H1 (cell line): ENCODE data around the gene APOA1. TPM values are rescaled to one million over a fixed set of nuclear protein-coding genes. Genes with fewer than 3 reads are reported as not detected.

ENCODE experiments used
- CTCF ChIA-PET: fragments of 300-600 bp; sonication (Branson Sonifier 250); formaldehyde crosslinking; loops from one replicate; lab custom pipeline; 2021; ENCODE audit not compliant: partially characterized antibody; lab: Charles Lee
- POLR2A ChIA-PET: fragments of 300-600 bp; sonication (Branson Sonifier 250); formaldehyde crosslinking; loops from one replicate; lab custom pipeline; 2021; ENCODE audit warnings: inconsistent platforms; ENCODE audit not compliant: partially characterized antibody; lab: Charles Lee
- DNase-seq, 2 experiments: peaks; one replicate each; pipeline versions ENCODE4 v3.0.0 to v3.0.0-alpha.2; 2010 to 2022; ENCODE audit warnings: low spot score in 2 of 2, low read depth in 1 of 2, mixed read lengths in 1 of 2
- FAIRE-seq: peaks from 2 replicates; lab custom pipeline; 2011; peaks lifted over from hg19 to GRCh38; lab: Jason Lieb, UNC
- H2AFZ ChIP-seq: 2 replicates; pipeline ENCODE4 v1.8.1; 2012; ENCODE audit warnings: low read length, inconsistent platforms
- H2AK5ac ChIP-seq: 2 replicates; pipeline ENCODE4 v1.6.1; 2013; ENCODE audit warnings: low read depth, low read length
- H2BK120ac ChIP-seq: replicated peaks from 2 replicates; pipeline ENCODE3; 2013; ENCODE audit warnings: low read depth, low read length, inconsistent platforms
- H2BK12ac ChIP-seq: 2 replicates; pipeline ENCODE4 v1.6.1; 2013; ENCODE audit warnings: low read depth, low read length
- H2BK15ac ChIP-seq: 2 replicates; pipeline ENCODE4 v1.6.1; 2013; ENCODE audit warnings: low read length
- H2BK20ac ChIP-seq: 2 replicates; pipeline ENCODE4 v1.6.1; 2013; ENCODE audit warnings: low read length
- H2BK5ac ChIP-seq: 2 replicates; pipeline ENCODE4 v1.6.1; 2013; ENCODE audit warnings: low read depth, low read length
- H3K14ac ChIP-seq: 2 replicates; pipeline ENCODE4 v1.6.1; 2013; ENCODE audit warnings: inconsistent platforms; ENCODE audit not compliant: insufficient read length
- H3K18ac ChIP-seq: 2 replicates; pipeline ENCODE4 v1.6.1; 2013; ENCODE audit warnings: low read length; ENCODE audit errors: extremely low read depth
- H3K23ac ChIP-seq: 2 replicates; pipeline ENCODE4 v1.6.1; 2013; ENCODE audit warnings: inconsistent platforms; ENCODE audit not compliant: insufficient read length
- H3K23me2 ChIP-seq: 2 replicates; pipeline ENCODE4 v1.6.1; 2013; ENCODE audit warnings: low read depth, low read length
- H3K27ac ChIP-seq: 2 replicates; pipeline ENCODE4 v1.6.1; 2011; ENCODE audit warnings: low read depth, low read length, inconsistent platforms
- H3K27me3 ChIP-seq, 4 experiments: replicated peaks in 1 of 4; 1 replicate in 1 of 4; 2 replicates in 3 of 4; pipeline versions ENCODE4 v1.6.1 to v1.8.1; 2011 to 2013; ENCODE audit warnings: low read length in 3 of 4, mild to moderate bottlenecking in 3 of 4, inconsistent platforms in 2 of 4, mixed read lengths in 2 of 4, moderate library complexity in 1 of 4; ENCODE audit not compliant: control insufficient read depth in 3 of 4, insufficient read depth in 3 of 4; ENCODE audit errors: extremely low read depth in 1 of 4
- H3K36me3 ChIP-seq, 4 experiments: 2 replicates each; pipeline versions ENCODE4 v1.6.1 to v1.8.1; 2011 to 2013; ENCODE audit warnings: mild to moderate bottlenecking in 4 of 4, low read length in 3 of 4, moderate library complexity in 2 of 4, control low read depth in 1 of 4, inconsistent platforms in 1 of 4; ENCODE audit not compliant: insufficient read depth in 4 of 4, control insufficient read depth in 2 of 4
- H3K4ac ChIP-seq: replicated peaks from 2 replicates; pipeline ENCODE3; 2013; ENCODE audit warnings: low read length, low read depth, mixed read lengths, inconsistent platforms; ENCODE audit not compliant: insufficient read length
- H3K4me1 ChIP-seq, 4 experiments: replicated peaks in 1 of 4; 1 replicate in 1 of 4; 2 replicates in 3 of 4; pipeline versions ENCODE4 v1.6.1 to v1.8.1; 2011 to 2013; ENCODE audit warnings: low read length in 3 of 4, inconsistent platforms in 2 of 4, mixed read lengths in 1 of 4; ENCODE audit not compliant: insufficient read depth in 4 of 4, control insufficient read depth in 3 of 4
- H3K4me2 ChIP-seq, 2 experiments: 2 replicates each; pipeline versions ENCODE4 v1.6.1 to v1.8.1; 2011 to 2013; ENCODE audit warnings: low read depth in 2 of 2, low read length in 2 of 2, control low read depth in 1 of 2, inconsistent platforms in 1 of 2, mild to moderate bottlenecking in 1 of 2; ENCODE audit not compliant: insufficient read depth in 1 of 2
- H3K4me3 ChIP-seq, 4 experiments: fragments of 200-600, 300-600 bp in 1 of 4; sonication (generic), shearing (Covaris generic), sonication (Bioruptor Twin) in 1 of 4; 2 replicates each; pipeline versions ENCODE4 v1.5.1 to v1.8.1; 2011 to 2016; ENCODE audit warnings: low read length in 4 of 4, low read depth in 3 of 4, control low read depth in 2 of 4, inconsistent platforms in 2 of 4, mild to moderate bottlenecking in 2 of 4, mixed read lengths in 1 of 4, moderate library complexity in 1 of 4; ENCODE audit not compliant: insufficient read depth in 2 of 4; ENCODE audit errors: extremely low read depth in 1 of 4
- H3K56ac ChIP-seq: replicated peaks from 2 replicates; pipeline ENCODE3; 2013; ENCODE audit warnings: low read depth, mild to moderate bottlenecking, mixed read lengths, low read length, inconsistent platforms; ENCODE audit not compliant: insufficient read length
- H3K79me1 ChIP-seq: 2 replicates; pipeline ENCODE4 v1.6.1; 2013; ENCODE audit warnings: low read depth, low read length, control low read depth
- H3K79me2 ChIP-seq, 2 experiments: 2 replicates each; pipeline versions ENCODE4 v1.6.1 to v1.8.1; 2012 to 2013; ENCODE audit warnings: low read length in 2 of 2, mild to moderate bottlenecking in 2 of 2, inconsistent platforms in 1 of 2; ENCODE audit not compliant: insufficient read depth in 2 of 2, control insufficient read depth in 1 of 2
- H3K9ac ChIP-seq, 4 experiments: replicated peaks in 1 of 4; 1 replicate in 1 of 4; 2 replicates in 3 of 4; pipeline versions ENCODE4 v1.6.1 to v1.8.1; 2011 to 2013; ENCODE audit warnings: low read depth in 3 of 4, low read length in 3 of 4, control low read depth in 2 of 4, mild to moderate bottlenecking in 2 of 4, moderate library complexity in 2 of 4, inconsistent platforms in 1 of 4; ENCODE audit errors: extremely low read depth in 1 of 4
- H3K9me3 ChIP-seq, 2 experiments: 2 replicates each; pipeline versions ENCODE4 v1.6.1 to v1.8.1; 2012 to 2013; ENCODE audit warnings: mild to moderate bottlenecking in 2 of 2, moderate library complexity in 2 of 2, control low read depth in 1 of 2, inconsistent platforms in 1 of 2, low read depth in 1 of 2, low read length in 1 of 2, mixed read lengths in 1 of 2; ENCODE audit not compliant: insufficient read depth in 2 of 2
- H4K20me1 ChIP-seq, 2 experiments: replicated peaks in 1 of 2; 2 replicates each; pipeline versions ENCODE3 to v1.8.1; 2011 to 2013; ENCODE audit warnings: inconsistent platforms in 2 of 2, low read length in 2 of 2, mild to moderate bottlenecking in 1 of 2; ENCODE audit not compliant: insufficient read depth in 2 of 2, control insufficient read depth in 1 of 2
- H4K5ac ChIP-seq: 2 replicates; pipeline ENCODE4 v1.6.1; 2013; ENCODE audit warnings: low read length, low read depth, mixed read lengths, inconsistent platforms; ENCODE audit not compliant: insufficient read length
- H4K8ac ChIP-seq: 2 replicates; pipeline ENCODE4 v1.8.0; 2013; ENCODE audit warnings: mild to moderate bottlenecking, moderate library complexity, low read length, inconsistent platforms; ENCODE audit not compliant: insufficient read depth; ENCODE audit errors: extremely low read depth
- H4K91ac ChIP-seq: replicated peaks from 2 replicates; pipeline ENCODE3; 2013; ENCODE audit warnings: low read length, mixed read lengths, inconsistent platforms; ENCODE audit not compliant: insufficient read length
- EGR1 ChIP-seq: IDR thresholded peaks from 2 replicates; pipeline ENCODE4 v1.6.1; 2011; ENCODE audit warnings: low read depth, low read length, borderline replicate concordance
- EP300 ChIP-seq, 2 experiments: IDR thresholded peaks; 1 replicate in 1 of 2; 2 replicates in 1 of 2; pipeline ENCODE4 v1.6.1; 2011 to 2012; ENCODE audit warnings: low read depth in 2 of 2, low read length in 2 of 2, mild to moderate bottlenecking in 2 of 2, borderline replicate concordance in 1 of 2, inconsistent platforms in 1 of 2, moderate library complexity in 1 of 2
- KDM1A ChIP-seq: fragments of 200-600, 300-600 bp; sonication (generic); IDR thresholded peaks from 2 replicates; pipeline ENCODE4 v1.7.1; 2016; ENCODE audit warnings: mild to moderate bottlenecking, low read length, borderline replicate concordance
- POLR2A ChIP-seq, 2 experiments: IDR thresholded peaks; 1 replicate in 1 of 2; 2 replicates in 1 of 2; pipeline ENCODE4 v1.6.1; 2011; ENCODE audit warnings: low read depth in 2 of 2, low read length in 2 of 2, mild to moderate bottlenecking in 2 of 2; ENCODE audit errors: control extremely low read depth in 1 of 2
- SP2 ChIP-seq: IDR thresholded peaks from 2 replicates; pipeline ENCODE4 v1.6.1; 2012; ENCODE audit warnings: mild to moderate bottlenecking, low read length, inconsistent platforms
- TCF12 ChIP-seq: IDR thresholded peaks from 2 replicates; pipeline ENCODE4 v1.6.1; 2011; ENCODE audit warnings: low read depth, mild to moderate bottlenecking, low read length
- TEAD4 ChIP-seq: IDR thresholded peaks from 2 replicates; pipeline ENCODE4 v1.6.1; 2012; ENCODE audit warnings: low read depth, low read length, inconsistent platforms, mixed read lengths
- ZNF274 ChIP-seq: IDR thresholded peaks from 2 replicates; pipeline ENCODE4 v1.7.0; 2012; ENCODE audit warnings: low read length, borderline replicate concordance; ENCODE audit errors: extremely low read depth
- WGBS, 2 experiments: shearing (Covaris generic) in 1 of 2; methylation state at CpG; one replicate each; pipeline versions ENCODE4 v1.1.6 to v1.1.7; 2013 to 2015; ENCODE audit warnings: low lambda C conversion rate in 2 of 2, mixed read lengths in 2 of 2, inconsistent platforms in 1 of 2, low coverage in 1 of 2, missing lambda C conversion rate in 1 of 2; ENCODE audit not compliant: insufficient replicate concordance in 2 of 2, insufficient coverage in 1 of 2, insufficient read length in 1 of 2; ENCODE audit errors: extremely low coverage in 1 of 2, missing lambda C conversion rate in 1 of 2; 5-methylcytosine and 5-hydroxymethylcytosine counted together
- polyA plus RNA-seq, 7 experiments: library from polyadenylated mRNA; depleted of rRNA in 3 of 7; stranded (reverse) in 5 of 7; unstranded in 2 of 7; fragments of >200 nt in 5 of 7; fragments of 200-250 nt in 2 of 7; gene quantifications; 1 replicate in 5 of 7; 2 replicates in 1 of 7; 4 replicates in 1 of 7; pipeline versions ENCODE4 v1.2.1 to v1.2.3, GENCODE V29; 2011 to 2013; ENCODE audit warnings: missing spikeins in 2 of 7, mixed read lengths in 2 of 7
- total RNA-seq: library from RNA; stranded (reverse); fragmentation: NEBNext Ultra II Directional; extraction: Animal tissue kit (Norgen Biotek cat#: 25700); gene quantifications from 2 replicates; pipeline ENCODE4 v1.2.1, GENCODE V29; 2021

The APOA1 gene
- total and polyA plus RNA-seq, 2 of the 8 experiments (the other 6 are each of a cell fraction or from before 2014, with no cell fraction given) = 0.80 TPM; not detected in 1

- CTCF ChIA-PET = interaction anchor here (1.2 to 12.1 kb wide), 8 partner anchors 12 to 438 kb away, joined by 3 to 237 read pairs (median 10); partner anchors contain the start of genes APOA1, APOA4 and APOC3
- Histone ChIP-seq H3K27me3 (peaks cover 0 to 11% (median 3%) of the 10 kb centered on the region in 4 experiments; a peak in 4 of 7 replicates), H3K4me1 (peaks cover 4 to 13% (median 7%) of the 10 kb centered on the region in 4 experiments), H3K27ac (no peak overlapping the region), H3K14ac (no peak overlapping the region), H3K9ac (peak overlapping the region in 3 of 4 experiments; percentile 25 to 66 (median 65); a peak in 4 of 7 replicates), H4K20me1 (no peaks in the 10 kb centered on the region), H3K79me1 (peaks cover 5% of the 10 kb centered on the region; the same call in 1 of the 2 replicates), H3K4ac (peak overlapping the region; percentile 29), H3K23ac (no peak overlapping the region), H3K9me3 (no peaks in the 10 kb centered on the region), H4K91ac (no peak overlapping the region), H3K18ac (peak overlapping the region; percentile 66), H3K36me3 (peaks cover 20 to 30% (median 24%) of the 10 kb centered on the region in 4 experiments), H2BK120ac (no peak overlapping the region), H2BK12ac (no peak overlapping the region), H2AFZ (no peak overlapping the region), H3K4me3 (peak overlapping the region; percentile 79 to 93 (median 85)), H3K56ac (no peak overlapping the region), H4K8ac (peak overlapping the region; percentile 39; the same call in 1 of the 2 replicates), H3K79me2 (peaks cover 0 to 15% of the 10 kb centered on the region in 2 experiments; a peak in 2 of 4 replicates), H2BK20ac (no peak overlapping the region), H2BK5ac (no peak overlapping the region), H4K5ac (no peak overlapping the region), H3K4me2 (peak overlapping the region; percentile 66 to 94), H2BK15ac (no peak overlapping the region), H3K23me2 (peaks cover 11% of the 10 kb centered on the region), H2AK5ac (no peak overlapping the region)
- FAIRE-seq = no peak
- no peak for TF ChIP-seq KDM1A
- TF ChIP-seq TEAD4 = no peak
- TF ChIP-seq ZNF274 = no peak
- no peak for TF ChIP-seq TCF12
- TF ChIP-seq POLR2A (IDR thresholded peaks at IDR 0.05; ENCODE audit: control extremely low read depth in 1 of 2, low read depth in 2 of 2, low read length in 2 of 2) = no peak
- TF ChIP-seq SP2 = no peak
- TF ChIP-seq EP300 (IDR thresholded peaks at IDR 0.05; ENCODE audit: borderline replicate concordance in 1 of 2, low read depth in 2 of 2, low read length in 2 of 2) = no peak
- TF ChIP-seq EGR1 = no peak
- 77% methylated on average over 4 of the region's 4 CpGs; no CpG with 5 or more reads in 1 of the 2 experiments for WGBS, 2 experiments
- DNase-seq = no peak
- POLR2A ChIA-PET = interaction anchor here (1.9 to 6.0 kb wide), 3 partner anchors 14 to 48 kb away, joined by 6 to 29 read pairs (median 14); partner anchors contain the start of genes APOA1 and BUD13
Measured at GRCh38 chr11:116788534-116788933, 48.9 kb downstream of the APOA1 start.
